ENCODE data around the gene IMPDH2. TPM values are rescaled to one million over a fixed set of nuclear protein-coding genes. Genes with fewer than 3 reads are reported as not detected.

IMPDH2 gene
- total and polyA plus RNA-seq, 7 donors = 55.0 to 187 (median 99.0) TPM

DNA sequence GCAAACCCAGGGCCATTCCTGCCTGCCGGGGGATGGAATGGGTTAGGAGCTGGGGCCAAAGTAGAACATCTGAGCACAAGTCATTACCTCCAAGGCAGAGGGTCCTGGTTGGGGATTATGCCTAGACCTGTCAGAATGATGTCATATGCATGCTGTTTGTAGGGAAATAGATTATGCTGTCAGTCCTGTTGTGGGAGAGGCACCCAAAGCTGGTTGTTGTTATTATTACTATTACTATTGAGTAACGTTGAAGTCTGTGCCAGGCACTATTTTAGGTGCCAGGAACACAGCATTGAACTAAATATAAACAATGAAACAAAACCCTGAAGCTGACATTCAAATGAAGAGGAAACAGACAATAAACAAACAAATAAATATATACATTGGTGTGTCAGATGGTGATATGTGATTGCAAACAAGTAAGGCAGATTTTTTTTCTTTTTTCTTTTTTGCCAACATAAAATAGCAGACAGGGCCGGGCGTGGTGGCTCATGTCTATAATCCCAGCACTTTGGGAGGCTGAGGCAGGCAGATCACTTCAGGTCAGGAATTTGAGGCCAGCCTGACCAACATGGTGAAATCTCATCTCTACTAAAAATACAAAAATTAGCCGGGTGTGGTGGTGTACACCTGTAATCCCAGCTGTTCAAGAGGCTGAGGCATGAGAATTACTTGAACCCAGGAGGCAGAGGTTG lies 37.2 kb downstream of the IMPDH2 start:
- peaks cover 0 to 33% (median 26%) of the 10 kb centered on the region in 4 donors for H3K4me1 ChIP-seq
- no peak for DNase-seq
- intact Hi-C loops (cut with DNase I) = loop anchor here (2.0 kb wide), 1 partner anchor 15 kb away; the partner anchor contains the start of gene WDR6
- H3K36me3 ChIP-seq = peaks cover 0 to 11% (median 7%) of the 10 kb centered on the region in 4 donors
- WGBS, 2 donors = 62 to 77% methylated on average over 5 of the region's 5 CpGs
- H3K27me3 ChIP-seq = no peaks in the 10 kb centered on the region
- TF ChIP-seq POLR2A (IDR thresholded peaks at IDR 0.05) = no peak
- TF ChIP-seq POLR2AphosphoS5 (IDR thresholded peaks at IDR 0.05) = no peak
- TF ChIP-seq EP300 (IDR thresholded peaks at IDR 0.05) = no peak
- TF ChIP-seq, protein P1, sequence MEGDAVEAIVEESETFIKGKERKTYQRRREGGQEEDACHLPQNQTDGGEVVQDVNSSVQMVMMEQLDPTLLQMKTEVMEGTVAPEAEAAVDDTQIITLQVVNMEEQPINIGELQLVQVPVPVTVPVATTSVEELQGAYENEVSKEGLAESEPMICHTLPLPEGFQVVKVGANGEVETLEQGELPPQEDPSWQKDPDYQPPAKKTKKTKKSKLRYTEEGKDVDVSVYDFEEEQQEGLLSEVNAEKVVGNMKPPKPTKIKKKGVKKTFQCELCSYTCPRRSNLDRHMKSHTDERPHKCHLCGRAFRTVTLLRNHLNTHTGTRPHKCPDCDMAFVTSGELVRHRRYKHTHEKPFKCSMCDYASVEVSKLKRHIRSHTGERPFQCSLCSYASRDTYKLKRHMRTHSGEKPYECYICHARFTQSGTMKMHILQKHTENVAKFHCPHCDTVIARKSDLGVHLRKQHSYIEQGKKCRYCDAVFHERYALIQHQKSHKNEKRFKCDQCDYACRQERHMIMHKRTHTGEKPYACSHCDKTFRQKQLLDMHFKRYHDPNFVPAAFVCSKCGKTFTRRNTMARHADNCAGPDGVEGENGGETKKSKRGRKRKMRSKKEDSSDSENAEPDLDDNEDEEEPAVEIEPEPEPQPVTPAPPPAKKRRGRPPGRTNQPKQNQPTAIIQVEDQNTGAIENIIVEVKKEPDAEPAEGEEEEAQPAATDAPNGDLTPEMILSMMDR (IDR thresholded peaks at IDR 0.05) = no peak
- peak overlapping the region in 3 of 4 donors; percentile 93 to 97 (median 95) for H3K27ac ChIP-seq
- peak overlapping the region in 2 of 4 donors; percentile 91 to 95 for H3K4me3 ChIP-seq
- H3K9me3 ChIP-seq = no peaks in the 10 kb centered on the region

DNA sequence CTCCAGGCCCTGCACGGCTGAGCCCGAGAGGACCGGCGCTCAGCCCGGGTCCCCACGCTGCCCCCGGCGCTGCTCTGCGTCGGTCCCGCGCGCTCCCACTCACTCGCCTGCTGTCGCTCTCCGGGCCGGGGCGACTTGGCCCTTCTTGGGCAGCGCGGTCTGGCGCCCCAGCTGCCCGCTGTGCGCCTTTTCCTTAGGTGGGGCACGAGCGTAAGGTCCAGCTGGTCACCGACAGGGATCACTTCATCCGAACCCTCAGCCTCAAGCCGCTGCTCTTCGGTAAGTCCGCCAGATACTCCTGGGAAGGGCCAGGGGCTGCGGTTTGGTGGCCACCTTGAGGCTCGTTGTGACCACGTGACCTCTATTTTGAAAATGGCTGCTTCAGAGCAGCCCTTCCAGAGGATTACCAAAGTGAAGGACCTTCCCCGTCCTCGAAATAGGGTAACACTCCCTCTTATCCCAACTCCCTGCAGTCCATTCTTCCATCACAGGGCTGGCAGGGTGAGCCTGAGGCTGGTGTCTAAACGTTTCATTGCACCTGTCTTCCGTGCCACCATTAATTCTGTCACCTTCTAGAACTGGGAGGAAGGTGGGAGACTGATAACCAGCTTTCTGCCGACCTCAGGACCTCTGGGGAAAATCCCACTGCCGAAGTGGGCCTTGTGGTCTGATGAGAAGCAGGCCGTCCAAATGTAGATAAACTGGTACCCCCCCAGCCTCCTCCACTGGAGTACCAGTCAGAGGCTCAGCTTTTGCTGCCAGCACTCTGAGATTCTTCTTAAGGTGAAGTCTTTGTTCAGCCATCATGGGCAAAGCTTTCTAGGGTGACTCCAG lies 38.3 kb downstream of the IMPDH2 start:
- peak overlapping the region; percentile 93 to 97 (median 96) for H3K27ac ChIP-seq
- TF ChIP-seq EP300 (IDR thresholded peaks at IDR 0.05) = no peak
- TF ChIP-seq, protein P1 (IDR thresholded peaks at IDR 0.05) = no peak
- TF ChIP-seq POLR2A (IDR thresholded peaks at IDR 0.05) = no peak
- peak overlapping the region; percentile 62 to 95 (median 90) for H3K4me3 ChIP-seq
- peaks cover 0 to 13% (median 3%) of the 10 kb centered on the region in 4 donors for H3K36me3 ChIP-seq
- DNase-seq = no peak
- peaks cover 0 to 33% (median 26%) of the 10 kb centered on the region in 4 donors for H3K4me1 ChIP-seq
- 1 to 5% methylated on average over 40 of the region's 40 CpGs for WGBS, 2 donors
- intact Hi-C loops (cut with DNase I) = loop anchor here (2.0 kb wide), 1 partner anchor 16 kb away; the partner anchor contains the start of gene WDR6
- no peaks in the 10 kb centered on the region for H3K9me3 ChIP-seq
- H3K27me3 ChIP-seq = no peaks in the 10 kb centered on the region

DNA sequence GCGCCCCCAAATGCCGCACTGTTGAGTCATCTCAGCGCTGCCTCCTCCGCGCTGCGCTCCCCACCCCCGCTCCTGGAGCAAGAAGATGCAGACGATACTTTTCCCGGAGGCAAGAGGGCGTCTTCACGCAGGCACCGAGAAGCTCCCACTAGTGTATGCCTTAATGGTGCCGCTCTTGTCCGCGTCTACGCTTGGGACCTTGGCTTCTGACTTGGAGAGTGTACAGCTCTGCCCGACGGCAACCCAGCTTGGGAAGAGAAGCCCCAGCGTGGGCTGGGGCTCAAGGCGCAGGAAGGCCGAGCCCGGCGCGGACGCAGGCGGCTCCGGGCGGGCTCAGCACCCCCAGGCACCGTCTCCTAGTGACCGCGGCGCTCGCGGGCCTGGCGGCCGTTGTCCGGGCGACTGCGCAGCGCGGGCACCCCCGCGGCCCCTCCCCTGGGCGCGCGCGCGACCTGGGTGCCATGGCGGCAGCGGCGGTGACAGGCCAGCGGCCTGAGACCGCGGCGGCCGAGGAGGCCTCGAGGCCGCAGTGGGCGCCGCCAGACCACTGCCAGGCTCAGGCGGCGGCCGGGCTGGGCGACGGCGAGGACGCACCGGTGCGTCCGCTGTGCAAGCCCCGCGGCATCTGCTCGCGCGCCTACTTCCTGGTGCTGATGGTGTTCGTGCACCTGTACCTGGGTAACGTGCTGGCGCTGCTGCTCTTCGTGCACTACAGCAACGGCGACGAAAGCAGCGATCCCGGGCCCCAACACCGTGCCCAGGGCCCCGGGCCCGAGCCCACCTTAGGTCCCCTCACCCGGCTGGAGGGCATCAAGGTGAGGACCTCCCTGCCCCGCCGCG lies 39.2 kb downstream of the IMPDH2 start, which contains the start of gene P4HTM:
Gene P4HTM (plus strand): TSS at position 446 of the 840 bp plus-strand sequence. CDS start 16 bp downstream, at position 462.
- Histone ChIP-seq H3K36me3 (peaks cover 0 to 21% (median 3%) of the 10 kb centered on the region in 4 donors), H3K27ac (peak within 1 kb of the TSS; percentile 93 to 97 (median 96)), H3K4me3 (peak within 1 kb of the TSS; percentile 62 to 95 (median 90)), H3K4me1 (peaks cover 0 to 33% (median 26%) of the 10 kb centered on the region in 4 donors), H3K27me3 (no peaks in the 10 kb centered on the region), H3K9me3 (no peaks in the 10 kb centered on the region)
- DNase-seq = peak; percentile 97
- WGBS, 2 donors = 0% methylated on average over 91 of the region's 91 CpGs
- intact Hi-C loops (cut with DNase I) = loop anchor here (2.0 to 5.0 kb wide), 4 partner anchors 17 to 457 kb away; partner anchors contain the start of genes IMPDH2, QRICH1 and WDR6
- peak; percentile 64 to 71 for TF ChIP-seq POLR2A (IDR thresholded peaks at IDR 0.05)
- TF ChIP-seq POLR2AphosphoS5 (IDR thresholded peaks at IDR 0.05) = peak; percentile 85 to 95 (median 93)
- no peak for TF ChIP-seq EP300 (IDR thresholded peaks at IDR 0.05)
- TF ChIP-seq, protein P1 (IDR thresholded peaks at IDR 0.05) = peak in 3 of 4 experiments; percentile 12 to 40 (median 18)
